Neural progenitor cell (in vitro differentiated cells): Measurements from ENCODE around the gene TMEM170A.

ENCODE experiments used
- CTCF ChIP-seq: fragments of 200-600 bp; sonication (generic); IDR thresholded peaks from 2 replicates; pipeline ENCODE4 v1.5.1; 2017; ENCODE audit warnings: antibody characterized with exemption, mild to moderate bottlenecking
- EZH2 ChIP-seq: fragments of 200-600 bp; sonication (generic); IDR thresholded peaks from 2 replicates; pipeline ENCODE4 v1.6.1; 2017; ENCODE audit warnings: antibody characterized with exemption, mild to moderate bottlenecking, moderate library complexity
- EZH2phosphoT487 ChIP-seq: fragments of 200-600 bp; sonication (generic); IDR thresholded peaks from 2 replicates; pipeline ENCODE4 v1.6.1; 2017; ENCODE audit warnings: antibody characterized with exemption

- TF ChIP-seq CTCF (no peak), EZH2phosphoT487 (no peak), EZH2 (no peak)
These were observed 50.5 kb downstream of the TMEM170A start for GRCh38 chr16:75413951-75414350.
